Measurements from ENCODE around the gene C9orf57. TPM values are rescaled to one million over a fixed set of nuclear protein-coding genes. Genes with fewer than 3 reads are reported as not detected.

Gene C9orf57, protein sequence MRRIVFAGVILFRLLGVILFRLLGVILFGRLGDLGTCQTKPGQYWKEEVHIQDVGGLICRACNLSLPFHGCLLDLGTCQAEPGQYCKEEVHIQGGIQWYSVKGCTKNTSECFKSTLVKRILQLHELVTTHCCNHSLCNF
- total RNA-seq (2011; cell fraction: chromatin; rRNA removed; ENCODE audit: low replicate concordance) = not detected in 2 replicates
- not detected in 2 replicates for total RNA-seq (2011; cell fraction: nucleolus; rRNA removed)
- not detected in 2 replicates for total RNA-seq (2011; cell fraction: nucleoplasm; rRNA removed)
- total RNA-seq (2014; rRNA removed) (not detected in 2 replicates), total RNA-seq (2014; rRNA removed; fragmentation: Illumina TruSeq; extraction: Trizol) (not detected in 2 replicates), total RNA-seq (2015; rRNA removed; fragmentation: Illumina TruSeq; extraction: Trizol) (not detected in 2 replicates), total RNA-seq (2021) (not detected in 2 replicates), polyA plus RNA-seq (2011; rRNA removed) (not detected in 2 replicates), polyA plus RNA-seq (2014; fragmentation: Illumina TruSeq; extraction: Trizol) (not detected in 2 replicates), polyA plus RNA-seq (2014; fragmentation: Nextera tagmentation; extraction: Ambion mirVana) (not detected), polyA plus RNA-seq (2014; rRNA removed) (not detected in 2 replicates), polyA minus RNA-seq (2011; rRNA and poly(A)+ RNA removed) (not detected in 2 replicates), Bru-seq, nascent RNA (not detected), BruChase-seq, experiment 1, labeled RNA remaining after a 2-hour chase (not detected), BruChase-seq, experiment 2, labeled RNA remaining after a 6-hour chase (percentile 5 among the genes with signal in this experiment)
- polyA plus RNA-seq (2011; cell fraction: cytosol; rRNA removed) = not detected in 2 replicates
- polyA plus RNA-seq (2011; cell fraction: nucleus; rRNA removed) = not detected in 2 replicates
- polyA plus RNA-seq (2012) = 0.07 TPM in 1 of 2 replicates, not detected in the other
- polyA minus RNA-seq (2011; cell fraction: cytosol; rRNA and poly(A)+ RNA removed) = not detected in 2 replicates
- not detected in 2 replicates for polyA minus RNA-seq (2011; cell fraction: nucleus; rRNA and poly(A)+ RNA removed)
- long read RNA-seq, experiment 1 = 0 reads
- long read RNA-seq, experiment 2 = 0 reads
- long read RNA-seq, experiment 3 = 0 reads

DNA sequence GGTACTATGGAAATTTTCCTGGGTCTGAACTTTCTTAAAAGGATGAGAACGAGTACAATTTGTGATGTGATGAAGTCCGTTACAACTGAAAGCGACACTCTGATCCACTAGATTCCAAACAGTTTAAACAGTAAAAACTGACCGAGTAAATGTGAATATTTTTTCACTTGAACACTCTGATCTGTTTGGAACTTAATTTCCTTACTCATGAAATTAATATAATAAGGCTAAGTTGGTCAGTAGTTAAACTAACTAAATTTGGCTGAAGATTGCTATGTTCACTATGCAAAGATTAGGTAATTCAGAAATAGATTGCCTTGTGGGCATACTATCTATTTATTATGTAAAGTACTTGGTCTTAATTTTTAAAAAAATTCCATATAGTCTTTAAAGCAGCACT, at the start of gene C9orf57:
C9orf57 (minus strand) TSS at position 101 of the 400 bp plus-strand sequence. CDS start 1,282 bp downstream, outside the sequence.
- BruUV-seq (replicated peaks) = no TSS peak
- Histone ChIP-seq H3K79me2 (ENCODE audit: control insufficient read depth, insufficient read depth, low read length) (no peaks in the 10 kb centered on the region), H3K4me1 (replicated peaks in 1 of 2; ENCODE audit: control insufficient read depth in 2 of 2, insufficient read depth in 2 of 2, low read length in 2 of 2) (no peaks in the 10 kb centered on the region), H3K4me3 (no peak within 1 kb of the TSS), H3K27me3 (ENCODE audit: control insufficient read depth in 2 of 2, insufficient read depth in 2 of 2, low read length in 2 of 2) (peaks cover 0 to 3% of the 10 kb centered on the region in 2 experiments; a peak in 2 of 5 replicates), H3K36me3 (ENCODE audit: control insufficient read depth, insufficient read depth, low read length) (no peaks in the 10 kb centered on the region), H3K9me1 (ENCODE audit: control insufficient read depth, insufficient read depth, low read length) (no peaks in the 10 kb centered on the region), H4K20me1 (replicated peaks; ENCODE audit: control insufficient read depth, insufficient read depth, low read length) (no peaks in the 10 kb centered on the region), H2AFZ (ENCODE audit: low read depth, low read length) (no peak within 1 kb of the TSS), H3K9ac (ENCODE audit: insufficient read depth in 1 of 2, low read depth in 2 of 2, low read length in 2 of 2) (no peak within 1 kb of the TSS), H3K27ac (ENCODE audit: extremely low read depth, low read depth, low read length) (no peak within 1 kb of the TSS), H3K4me2 (ENCODE audit: insufficient read depth, low read length) (no peak within 1 kb of the TSS), H3K9me3 (replicated peaks; ENCODE audit: control insufficient read depth, insufficient read depth, low read depth, low read length) (no peaks in the 10 kb centered on the region)
- CTCF ChIA-PET (ENCODE audit: low intra/inter-chr PET ratio) = no interaction called here
- in situ Hi-C loops (cut with MboI) = no loop called here
- no peak for ATAC-seq
- intact Hi-C loops (cut with micrococcal nuclease) = no loop called here
- 4% methylated on average over 4 of the region's 4 CpGs for WGBS (ENCODE audit: insufficient coverage, low coverage, missing lambda C conversion rate)
- DNase-seq (ENCODE audit: extremely low read depth in 1 of 4, low spot score in 3 of 4) = no peak
- POLR2A ChIA-PET = no interaction called here
- FAIRE-seq = no peak
- TF ChIP-seq, protein P1, sequence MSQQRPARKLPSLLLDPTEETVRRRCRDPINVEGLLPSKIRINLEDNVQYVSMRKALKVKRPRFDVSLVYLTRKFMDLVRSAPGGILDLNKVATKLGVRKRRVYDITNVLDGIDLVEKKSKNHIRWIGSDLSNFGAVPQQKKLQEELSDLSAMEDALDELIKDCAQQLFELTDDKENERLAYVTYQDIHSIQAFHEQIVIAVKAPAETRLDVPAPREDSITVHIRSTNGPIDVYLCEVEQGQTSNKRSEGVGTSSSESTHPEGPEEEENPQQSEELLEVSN (IDR thresholded peaks at IDR 0.05; ENCODE audit: borderline replicate concordance in 1 of 2, extremely low read depth in 1 of 2, insufficient read depth in 1 of 2, insufficient read length in 1 of 2, low read depth in 1 of 2, low read length in 1 of 2, poor library complexity in 1 of 2, severe bottlenecking in 1 of 2) = no peak
- no peak for TF ChIP-seq ZNF24 (IDR thresholded peaks at IDR 0.05)
- TF ChIP-seq, protein P2, sequence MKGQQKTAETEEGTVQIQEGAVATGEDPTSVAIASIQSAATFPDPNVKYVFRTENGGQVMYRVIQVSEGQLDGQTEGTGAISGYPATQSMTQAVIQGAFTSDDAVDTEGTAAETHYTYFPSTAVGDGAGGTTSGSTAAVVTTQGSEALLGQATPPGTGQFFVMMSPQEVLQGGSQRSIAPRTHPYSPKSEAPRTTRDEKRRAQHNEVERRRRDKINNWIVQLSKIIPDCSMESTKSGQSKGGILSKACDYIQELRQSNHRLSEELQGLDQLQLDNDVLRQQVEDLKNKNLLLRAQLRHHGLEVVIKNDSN (CRISPR knock-in tag; IDR thresholded peaks at IDR 0.05) = no peak
- TF ChIP-seq, protein P3, sequence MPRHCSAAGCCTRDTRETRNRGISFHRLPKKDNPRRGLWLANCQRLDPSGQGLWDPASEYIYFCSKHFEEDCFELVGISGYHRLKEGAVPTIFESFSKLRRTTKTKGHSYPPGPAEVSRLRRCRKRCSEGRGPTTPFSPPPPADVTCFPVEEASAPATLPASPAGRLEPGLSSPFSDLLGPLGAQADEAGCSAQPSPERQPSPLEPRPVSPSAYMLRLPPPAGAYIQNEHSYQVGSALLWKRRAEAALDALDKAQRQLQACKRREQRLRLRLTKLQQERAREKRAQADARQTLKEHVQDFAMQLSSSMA (CRISPR knock-in tag; IDR thresholded peaks at IDR 0.05) = no peak
- no peak for TF ChIP-seq SNRNP70 (optimal IDR thresholded peaks at IDR 0.05; ENCODE audit: low read depth, low read length)
- TF ChIP-seq, protein P4, sequence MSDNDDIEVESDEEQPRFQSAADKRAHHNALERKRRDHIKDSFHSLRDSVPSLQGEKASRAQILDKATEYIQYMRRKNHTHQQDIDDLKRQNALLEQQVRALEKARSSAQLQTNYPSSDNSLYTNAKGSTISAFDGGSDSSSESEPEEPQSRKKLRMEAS (CRISPR knock-in tag; IDR thresholded peaks at IDR 0.05) = no peak
- TF ChIP-seq, protein P5, sequence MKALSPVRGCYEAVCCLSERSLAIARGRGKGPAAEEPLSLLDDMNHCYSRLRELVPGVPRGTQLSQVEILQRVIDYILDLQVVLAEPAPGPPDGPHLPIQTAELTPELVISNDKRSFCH (CRISPR knock-in tag; IDR thresholded peaks at IDR 0.05) = no peak
- TF ChIP-seq, protein P5 (tag; IDR thresholded peaks at IDR 0.05) = no peak
- no peak for TF ChIP-seq SMAD1 (IDR thresholded peaks at IDR 0.05; ENCODE audit: low read depth, low read length, partially characterized antibody)
- TF ChIP-seq ILF3 (IDR thresholded peaks at IDR 0.05; ENCODE audit: borderline replicate concordance) = no peak
- TF ChIP-seq, protein P6, sequence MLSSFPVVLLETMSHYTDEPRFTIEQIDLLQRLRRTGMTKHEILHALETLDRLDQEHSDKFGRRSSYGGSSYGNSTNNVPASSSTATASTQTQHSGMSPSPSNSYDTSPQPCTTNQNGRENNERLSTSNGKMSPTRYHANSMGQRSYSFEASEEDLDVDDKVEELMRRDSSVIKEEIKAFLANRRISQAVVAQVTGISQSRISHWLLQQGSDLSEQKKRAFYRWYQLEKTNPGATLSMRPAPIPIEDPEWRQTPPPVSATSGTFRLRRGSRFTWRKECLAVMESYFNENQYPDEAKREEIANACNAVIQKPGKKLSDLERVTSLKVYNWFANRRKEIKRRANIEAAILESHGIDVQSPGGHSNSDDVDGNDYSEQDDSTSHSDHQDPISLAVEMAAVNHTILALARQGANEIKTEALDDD (IDR thresholded peaks at IDR 0.05) = no peak
- TF ChIP-seq COPS2 (conservative IDR thresholded peaks at IDR 0.05) = no peak
- TF ChIP-seq ZC3H4 (CRISPR knock-in tag; IDR thresholded peaks at IDR 0.05; ENCODE audit: borderline replicate concordance) = no peak

All from K562 (cell line).